IPS-18c (cell line): ENCODE results near the gene UQCC2.

ENCODE experiments used
- H3K4me3 ChIP-seq: 2 replicates; pipeline ENCODE4 v1.7.0; 2013; ENCODE audit warnings: low read depth, mild to moderate bottlenecking, low read length, moderate library complexity; ENCODE audit not compliant: insufficient read depth
- H3K9me3 ChIP-seq: one replicate; pipeline ENCODE4 v1.6.1; 2013; ENCODE audit warnings: mild to moderate bottlenecking, low read length, moderate library complexity; ENCODE audit not compliant: control insufficient read depth, insufficient read depth

UQCC2 gene

GRCh38 chr6:33731751-33732282 lies 20.3 kb upstream of the UQCC2 start:
- peaks cover 3% of the 10 kb centered on the region for H3K9me3 ChIP-seq

GRCh38 chr6:33731035-33731434 lies 19.5 kb upstream of the UQCC2 start:
- Histone ChIP-seq H3K9me3 (peaks cover 3% of the 10 kb centered on the region), H3K4me3 (no peak overlapping the region)

More at GRCh38 chr6:33731751-33732282, 20.3 kb upstream of the UQCC2 start:
- H3K4me3 ChIP-seq = no peak overlapping the region

DNA sequence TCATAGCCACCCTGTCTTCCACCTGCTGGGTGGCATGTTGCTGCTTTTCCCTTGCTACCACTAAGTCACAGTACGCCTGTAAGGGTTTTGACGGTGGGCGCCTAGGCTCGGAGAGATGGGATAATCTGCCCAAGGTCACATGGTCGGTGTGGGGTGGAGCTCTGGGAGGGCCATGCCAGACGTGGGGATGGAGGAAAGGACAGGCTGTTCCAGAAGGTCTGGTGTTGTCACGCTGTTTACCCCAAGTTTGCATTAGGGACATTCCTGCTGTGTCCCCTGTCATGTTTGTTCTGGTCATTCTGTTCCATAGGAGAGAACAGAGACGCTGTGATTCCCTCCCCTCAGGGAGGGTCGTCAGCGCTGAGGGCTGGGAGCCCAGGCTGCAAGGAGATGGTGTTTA lies 19.1 kb upstream of the UQCC2 start:
- H3K4me3 ChIP-seq = no peak overlapping the region
- H3K9me3 ChIP-seq = peaks cover 3% of the 10 kb centered on the region

- no peak overlapping the region for H3K4me3 ChIP-seq
- peaks cover 6% of the 10 kb centered on the region for H3K9me3 ChIP-seq
Measured at GRCh38 chr6:33729059-33729458, 17.6 kb upstream of the UQCC2 start.

DNA sequence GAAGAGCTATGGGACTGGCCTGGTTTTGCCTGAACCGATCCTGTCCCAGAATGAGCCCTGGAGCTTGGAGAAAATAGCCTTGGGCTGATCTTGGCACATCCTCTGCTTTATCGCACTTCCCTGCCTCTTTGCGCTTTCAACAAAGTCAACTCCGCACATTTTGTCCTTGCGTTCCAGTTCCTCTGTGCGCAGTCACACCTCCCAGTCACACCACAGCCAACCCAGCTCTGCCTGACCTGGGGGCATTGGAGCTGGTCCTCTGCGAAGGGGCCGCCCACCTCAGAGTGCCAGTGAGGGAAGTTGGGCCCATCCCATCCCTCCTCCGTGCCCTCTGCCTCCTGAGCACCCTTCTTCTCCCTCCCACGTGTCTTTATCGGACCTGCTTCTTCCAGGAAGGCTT lies 16.9 kb upstream of the UQCC2 start:
- H3K9me3 ChIP-seq = peaks cover 6% of the 10 kb centered on the region
- H3K4me3 ChIP-seq = no peak overlapping the region

DNA sequence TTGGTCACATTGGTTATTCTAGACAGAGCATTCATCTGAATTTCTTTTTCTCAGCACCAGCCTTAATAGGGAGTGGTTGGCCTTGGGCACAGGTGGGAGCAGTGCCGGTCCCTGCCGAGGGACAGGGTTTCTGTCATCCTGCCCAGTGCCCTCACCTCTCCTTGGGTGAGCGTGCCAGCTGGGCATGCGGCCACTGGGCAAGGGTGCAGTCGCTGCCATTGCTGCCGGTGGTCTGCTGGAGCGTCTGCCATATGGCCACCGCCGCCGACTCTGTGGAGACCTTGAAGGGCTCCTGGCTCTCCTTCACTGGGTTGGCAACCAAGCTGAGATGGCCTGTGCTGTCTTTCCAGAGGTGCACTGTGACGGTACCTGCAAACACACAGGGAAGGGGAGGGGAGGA lies 16.4 kb upstream of the UQCC2 start:
- H3K9me3 ChIP-seq = peaks cover 3% of the 10 kb centered on the region
- no peak overlapping the region for H3K4me3 ChIP-seq

- Histone ChIP-seq H3K4me3 (no peak overlapping the region), H3K9me3 (peaks cover 3% of the 10 kb centered on the region)
Measured at GRCh38 chr6:33727126-33727525, 15.6 kb upstream of the UQCC2 start.

GRCh38 chr6:33726696-33727095 lies 15.2 kb upstream of the UQCC2 start:
- Histone ChIP-seq H3K9me3 (peaks cover 3% of the 10 kb centered on the region), H3K4me3 (no peak overlapping the region)

DNA sequence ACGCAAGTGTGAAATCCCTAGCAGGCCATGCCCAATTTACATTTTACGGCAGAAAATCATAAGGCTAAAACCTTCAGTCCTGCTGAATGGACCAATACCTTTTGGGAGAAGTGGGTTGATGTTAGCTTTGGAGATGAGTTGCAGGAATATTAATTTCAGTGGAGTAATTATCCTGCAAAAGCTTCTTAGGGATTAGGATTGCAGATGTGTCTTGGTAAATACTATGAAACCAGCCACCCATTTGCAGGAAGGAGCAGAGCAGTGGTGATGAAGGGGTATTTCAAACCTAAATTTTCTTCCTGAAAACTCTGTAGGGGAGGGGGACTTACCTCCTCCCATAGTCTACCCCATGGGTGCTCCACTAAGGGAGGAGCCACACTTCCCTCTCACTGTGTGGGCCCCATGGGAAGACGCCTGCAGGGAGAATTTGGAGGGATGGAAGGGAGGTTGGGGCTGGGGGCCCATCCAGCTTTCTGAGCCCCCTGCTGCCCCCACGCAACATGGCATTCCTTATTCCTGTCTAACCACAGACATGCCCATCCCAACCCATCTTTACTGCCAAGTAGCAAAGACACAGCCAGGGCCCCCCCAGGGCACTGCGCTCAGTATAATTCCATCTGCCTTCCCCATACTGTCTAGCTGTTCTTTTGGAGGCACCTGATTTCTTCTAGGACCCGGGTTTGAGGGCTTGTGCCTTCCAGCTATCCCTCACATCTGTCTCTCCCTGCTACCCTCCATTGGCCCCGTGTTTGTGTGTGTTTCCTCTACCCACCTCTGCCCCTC lies 14.6 kb upstream of the UQCC2 start:
- H3K4me3 ChIP-seq = no peak overlapping the region
- H3K9me3 ChIP-seq = peaks cover 3% of the 10 kb centered on the region

- Histone ChIP-seq H3K9me3 (peaks cover 3% of the 10 kb centered on the region), H3K4me3 (no peak overlapping the region)
Measured at GRCh38 chr6:33725222-33725621, 13.7 kb upstream of the UQCC2 start.

DNA sequence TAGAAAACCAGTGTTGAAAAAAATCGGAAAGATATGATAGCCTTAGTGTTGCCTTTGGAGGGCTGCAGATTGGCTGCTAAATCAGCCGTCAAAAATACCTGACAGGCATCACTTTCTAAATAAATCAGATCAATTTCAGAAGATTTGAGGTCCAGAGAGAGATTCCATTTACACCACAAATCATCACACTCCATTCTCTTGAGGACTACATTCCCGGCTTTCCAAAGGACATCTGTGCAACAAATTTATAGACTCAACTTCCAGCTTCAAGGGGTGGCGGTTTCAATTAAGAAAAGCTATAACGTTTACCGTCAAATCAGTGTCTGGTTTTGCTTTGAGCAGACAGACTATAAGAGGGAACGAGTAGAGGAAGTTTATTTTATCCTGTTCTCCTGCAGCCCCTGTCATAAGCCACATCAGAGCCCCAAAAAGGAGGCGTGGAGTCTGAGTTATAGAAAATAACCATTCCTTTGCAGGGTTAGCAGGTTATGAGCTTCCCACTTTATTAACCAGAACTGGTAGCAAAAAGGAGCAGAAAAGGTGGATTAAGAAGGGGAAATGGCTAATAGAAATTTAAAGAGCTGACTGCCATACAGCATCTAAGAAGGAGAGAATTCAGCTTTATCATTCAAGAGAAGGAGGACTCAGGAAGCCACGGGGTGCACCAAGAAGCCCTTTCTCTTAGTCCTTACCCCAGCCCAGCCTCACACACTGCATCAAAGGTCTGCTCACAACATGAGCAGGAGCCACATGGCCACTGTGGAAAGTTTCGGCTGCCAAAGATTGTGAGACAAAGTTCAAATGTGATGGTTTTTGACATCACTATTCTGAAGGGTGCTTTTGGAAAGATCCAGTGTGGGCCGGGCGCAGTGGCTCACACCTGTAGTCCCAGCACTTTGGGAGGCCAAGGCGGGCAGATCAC lies 12.9 kb upstream of the UQCC2 start:
- Histone ChIP-seq H3K9me3 (peaks cover 3% of the 10 kb centered on the region), H3K4me3 (no peak overlapping the region)

- H3K4me3 ChIP-seq = no peak overlapping the region
Measured at GRCh38 chr6:33723371-33724085, 12.0 kb upstream of the UQCC2 start.

GRCh38 chr6:33722103-33722623 lies 10.7 kb upstream of the UQCC2 start:
- H3K4me3 ChIP-seq = no peak overlapping the region
- H3K9me3 ChIP-seq = peaks cover 3% of the 10 kb centered on the region

More at GRCh38 chr6:33723371-33724085, 12.0 kb upstream of the UQCC2 start:
- H3K9me3 ChIP-seq = peaks cover 3% of the 10 kb centered on the region

DNA sequence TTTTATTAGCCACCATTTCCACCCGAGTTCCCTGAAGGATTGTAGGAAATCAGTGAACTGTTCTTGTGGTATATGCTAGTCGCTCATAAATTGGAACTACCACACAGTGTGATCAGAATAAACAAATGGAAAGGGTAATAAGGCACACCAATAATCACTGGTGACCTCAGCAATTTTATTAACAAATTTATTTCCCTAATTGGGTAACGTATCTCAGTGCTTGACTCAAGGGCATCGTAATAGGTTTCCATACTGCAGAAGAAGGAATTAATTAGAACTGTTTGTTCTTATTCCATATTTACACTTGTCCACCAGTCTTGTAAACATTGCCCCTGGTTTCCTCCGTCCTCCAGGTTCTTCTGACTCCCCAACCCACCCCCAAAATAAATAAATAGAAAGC lies 10.0 kb upstream of the UQCC2 start:
- H3K9me3 ChIP-seq = peaks cover 3% of the 10 kb centered on the region
- no peak overlapping the region for H3K4me3 ChIP-seq

DNA sequence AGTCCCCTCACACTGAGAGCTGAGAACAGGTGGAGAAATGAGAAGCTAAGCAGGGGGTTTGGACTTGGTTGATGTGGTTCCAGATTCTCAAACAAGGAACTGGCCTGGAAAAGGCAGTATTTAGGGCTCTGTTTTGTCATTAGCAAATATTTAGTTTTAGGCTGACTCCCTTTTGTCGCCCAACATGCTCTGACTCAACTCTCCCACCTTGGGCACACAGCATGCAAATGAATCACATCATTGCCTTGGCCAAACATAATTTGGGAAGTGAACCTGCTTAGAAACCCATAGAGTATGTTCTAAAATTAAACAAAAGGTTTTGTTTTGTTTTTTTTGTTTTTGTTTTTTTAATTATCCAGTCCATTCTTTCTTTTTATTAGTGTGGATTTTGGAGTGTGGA lies 9.5 kb upstream of the UQCC2 start:
- H3K4me3 ChIP-seq = no peak overlapping the region

GRCh38 chr6:33719326-33719987 lies 8.0 kb upstream of the UQCC2 start:
- Histone ChIP-seq H3K9me3 (no peaks in the 10 kb centered on the region), H3K4me3 (no peak overlapping the region)

More for the DNA sequence above, 9.5 kb upstream of the UQCC2 start:
- peaks cover 3% of the 10 kb centered on the region for H3K9me3 ChIP-seq

- no peak overlapping the region for H3K4me3 ChIP-seq
- H3K9me3 ChIP-seq = no peaks in the 10 kb centered on the region
Measured at GRCh38 chr6:33718713-33719112, 7.2 kb upstream of the UQCC2 start.
